WTC11 (cell line): ENCODE results near the gene MTF1.

Source experiments
- E2F4 ChIP-seq: sonication (generic); formaldehyde crosslinking; IDR thresholded peaks from 2 replicates; pipeline ENCODE4 v1.8.1; 2022; ENCODE audit warnings: low read depth, mild to moderate bottlenecking, moderate library complexity, missing genetic modification reagents, borderline replicate concordance
- IRF2 ChIP-seq: sonication (generic); formaldehyde crosslinking; IDR thresholded peaks from 2 replicates; pipeline ENCODE4 v1.8.0; 2022; ENCODE audit warnings: low read depth, missing genetic modification reagents, borderline replicate concordance
- MLX ChIP-seq: sonication (generic); formaldehyde crosslinking; IDR thresholded peaks from 2 replicates; pipeline ENCODE4 v1.8.1; 2023; ENCODE audit warnings: mild to moderate bottlenecking, missing genetic modification reagents, moderate library complexity
- NR2C2 ChIP-seq: sonication (generic); formaldehyde crosslinking; IDR thresholded peaks from 2 replicates; pipeline ENCODE4 v1.8.0; 2022; ENCODE audit warnings: mild to moderate bottlenecking, missing genetic modification reagents
- RORB ChIP-seq: fragments of 250-450 bp; sonication (Bioruptor Pico); IDR thresholded peaks from 2 replicates; pipeline ENCODE4 v1.9.0; 2021; ENCODE audit warnings: mild to moderate bottlenecking
- USF1 ChIP-seq: sonication (generic); formaldehyde crosslinking; IDR thresholded peaks from 2 replicates; pipeline ENCODE4 v1.8.0; 2022; ENCODE audit warnings: mild to moderate bottlenecking, missing genetic modification reagents
- ZNF232 ChIP-seq: sonication (generic); formaldehyde crosslinking; IDR thresholded peaks from 2 replicates; pipeline ENCODE4 v1.8.0; 2022; ENCODE audit warnings: mild to moderate bottlenecking, missing genetic modification reagents
- TF ChIP-seq, protein P1 (sequence below): fragments of 200-600 bp; IDR thresholded peaks from 2 replicates; pipeline ENCODE4 v1.8.0; 2022; ENCODE audit warnings: antibody characterized with exemption

GRCh38 chr1:37859507-37860345, at the start of gene MTF1:
- TF ChIP-seq, protein P1, sequence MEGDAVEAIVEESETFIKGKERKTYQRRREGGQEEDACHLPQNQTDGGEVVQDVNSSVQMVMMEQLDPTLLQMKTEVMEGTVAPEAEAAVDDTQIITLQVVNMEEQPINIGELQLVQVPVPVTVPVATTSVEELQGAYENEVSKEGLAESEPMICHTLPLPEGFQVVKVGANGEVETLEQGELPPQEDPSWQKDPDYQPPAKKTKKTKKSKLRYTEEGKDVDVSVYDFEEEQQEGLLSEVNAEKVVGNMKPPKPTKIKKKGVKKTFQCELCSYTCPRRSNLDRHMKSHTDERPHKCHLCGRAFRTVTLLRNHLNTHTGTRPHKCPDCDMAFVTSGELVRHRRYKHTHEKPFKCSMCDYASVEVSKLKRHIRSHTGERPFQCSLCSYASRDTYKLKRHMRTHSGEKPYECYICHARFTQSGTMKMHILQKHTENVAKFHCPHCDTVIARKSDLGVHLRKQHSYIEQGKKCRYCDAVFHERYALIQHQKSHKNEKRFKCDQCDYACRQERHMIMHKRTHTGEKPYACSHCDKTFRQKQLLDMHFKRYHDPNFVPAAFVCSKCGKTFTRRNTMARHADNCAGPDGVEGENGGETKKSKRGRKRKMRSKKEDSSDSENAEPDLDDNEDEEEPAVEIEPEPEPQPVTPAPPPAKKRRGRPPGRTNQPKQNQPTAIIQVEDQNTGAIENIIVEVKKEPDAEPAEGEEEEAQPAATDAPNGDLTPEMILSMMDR, result peak; percentile 90
- TF ChIP-seq USF1 (peak; percentile 61; the same call in 1 of the 2 replicates), MLX (CRISPR knock-in tag) (no peak), E2F4 (CRISPR knock-in tag) (no peak; the same call in 1 of the 2 replicates), RORB (CRISPR knock-in tag) (no peak), NR2C2 (CRISPR knock-in tag) (no peak), IRF2 (CRISPR knock-in tag) (no peak), ZNF232 (0 out of 2 replicates have a peak, but pooled peaks have one; percentile 33)
